Cardiac septum (tissue), 1 donor: Measurements from ENCODE around the gene EHBP1L1. TPM values are rescaled to one million over a fixed set of nuclear protein-coding genes. Genes with fewer than 3 reads are reported as not detected.

Experiments
- DNase-seq: peaks from one replicate; pipeline ENCODE4 v3.0.0-alpha.2; 2020; ENCODE audit warnings: low spot score
- intact Hi-C: fragments of 100-400 bp; cut with DNase I; formaldehyde crosslinking; loops from one replicate; pipeline ENCODE4 v1.14.0; 2022
- microRNA-seq: library from miRNA; unstranded; fragments of <30 nt; microRNA quantifications from one replicate; pipeline ENCODE4 v1.2.0, GENCODE V29; 2020
- total RNA-seq: library from RNA; stranded (reverse); fragmentation: NEBNext Ultra II Directional; extraction: Animal tissue kit (Norgen Biotek cat#: 25700); gene quantifications from one replicate; pipeline ENCODE4 v1.2.1, GENCODE V29; 2021
- donor health status: DM: no; HTN: no; CAD: no.

The EHBP1L1 gene
- total RNA-seq, 1 donor from 2014 or later = 174 TPM

DNA sequence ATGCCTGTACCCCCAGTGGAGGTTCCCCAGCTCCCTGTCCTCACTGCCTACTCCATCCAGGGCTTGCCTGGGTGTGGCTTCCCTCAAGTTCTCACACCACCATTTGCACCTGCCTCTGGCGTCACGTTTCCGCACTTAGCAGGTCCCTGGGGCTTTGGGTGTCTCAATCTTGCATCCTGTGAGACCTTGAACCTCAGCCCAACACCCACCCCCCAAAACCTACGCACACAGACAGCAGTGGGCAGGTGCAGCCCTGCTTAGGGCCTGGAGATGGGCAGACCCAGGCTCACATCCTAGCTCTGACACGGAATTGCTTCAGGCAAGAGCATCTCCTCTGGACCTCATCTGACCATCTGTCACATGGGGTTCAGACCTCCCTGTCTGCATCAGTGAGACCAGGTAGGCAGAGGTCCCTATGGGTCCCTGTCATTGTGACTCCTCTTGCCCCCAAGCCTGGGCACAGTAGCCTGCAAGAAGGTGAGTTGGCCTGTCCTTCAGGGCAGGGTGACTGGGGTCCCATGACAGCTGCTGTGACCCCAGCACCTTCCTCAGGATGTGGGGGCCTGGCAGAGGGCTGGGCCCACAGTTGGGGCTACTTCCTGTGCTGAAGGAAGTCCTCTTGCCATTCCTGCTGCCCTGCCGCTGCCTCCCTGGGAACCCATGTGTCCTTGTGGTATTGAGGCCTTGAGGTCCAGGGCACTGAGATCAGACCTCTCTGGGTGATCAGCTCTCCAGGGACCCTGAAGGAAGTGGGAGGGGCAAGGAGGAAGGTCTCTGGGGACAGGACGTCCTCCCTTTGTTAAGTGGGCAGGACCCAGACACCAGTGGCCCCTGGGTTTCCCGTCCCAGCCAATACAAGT, 64.0 kb downstream of the EHBP1L1 start:
- DNase-seq = no peak
- intact Hi-C loops = no loop called here

DNA sequence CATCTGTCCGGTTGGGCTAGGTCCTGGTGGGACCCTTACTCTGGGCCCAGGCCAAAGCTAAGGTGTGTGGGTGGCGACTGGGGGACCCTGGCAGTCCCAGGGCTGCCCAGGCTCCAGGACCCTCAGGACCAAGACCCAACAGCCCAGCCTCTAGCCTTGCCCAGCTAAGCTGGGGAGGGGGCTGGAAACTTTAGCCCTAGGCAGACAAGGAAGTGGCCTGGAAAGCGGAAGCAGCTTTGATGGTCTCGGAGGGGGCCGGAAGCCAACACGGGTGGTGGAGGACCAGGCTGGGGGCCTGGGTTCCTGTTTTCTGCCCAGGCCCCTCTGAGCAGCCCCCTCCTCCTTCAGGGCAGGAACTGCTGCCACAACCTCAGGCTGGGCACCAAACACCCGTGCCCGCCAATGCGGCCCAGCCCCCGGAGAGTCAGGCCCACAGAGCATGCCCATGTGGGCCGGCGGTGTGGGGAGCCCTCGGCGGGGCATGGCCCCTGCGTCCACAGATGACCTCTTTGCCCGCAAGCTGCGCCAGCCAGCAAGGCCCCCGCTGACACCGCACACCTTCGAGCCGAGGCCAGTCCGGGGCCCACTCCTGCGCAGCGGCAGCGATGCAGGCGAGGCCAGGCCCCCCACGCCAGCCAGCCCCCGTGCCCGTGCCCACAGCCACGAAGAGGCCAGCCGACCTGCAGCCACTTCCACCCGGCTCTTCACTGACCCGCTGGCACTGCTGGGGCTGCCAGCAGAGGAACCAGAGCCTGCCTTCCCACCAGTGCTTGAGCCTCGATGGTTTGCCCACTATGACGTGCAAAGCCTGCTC, 64.8 kb downstream of the EHBP1L1 start:
- DNase-seq = peak; percentile 94
- intact Hi-C loops = no loop called here

DNA sequence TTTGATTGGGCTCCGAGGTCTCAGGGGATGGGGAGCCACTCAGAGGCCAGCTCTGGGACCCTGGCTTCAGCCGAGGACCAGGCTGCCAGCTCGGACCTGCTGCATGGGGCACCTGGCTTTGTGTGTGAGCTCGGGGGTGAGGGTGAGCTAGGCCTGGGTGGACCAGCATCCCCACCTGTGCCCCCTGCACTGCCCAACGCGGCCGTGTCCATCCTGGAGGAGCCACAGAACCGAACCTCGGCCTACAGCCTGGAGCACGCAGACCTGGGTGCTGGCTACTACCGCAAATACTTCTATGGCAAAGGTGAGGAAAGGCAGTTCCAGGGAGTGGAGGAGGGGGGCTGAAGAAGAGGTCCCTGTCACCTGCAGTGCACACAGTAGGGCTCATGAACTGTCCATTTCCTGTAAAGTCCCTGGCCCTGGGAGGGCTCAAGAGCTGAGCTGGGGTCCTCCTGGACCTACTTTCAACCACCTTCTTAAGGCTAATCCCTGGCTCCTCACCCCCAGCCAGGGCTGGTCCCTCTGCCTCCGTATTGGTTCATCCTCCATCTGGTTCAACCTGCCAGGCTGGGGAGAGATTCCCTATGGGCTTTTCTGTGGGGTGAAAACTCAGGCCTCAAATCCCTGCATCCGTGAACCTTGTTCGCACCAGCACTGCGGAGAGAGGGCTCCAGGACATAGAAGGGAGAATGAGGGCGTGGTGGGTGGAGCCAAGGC, 65.6 kb downstream of the EHBP1L1 start:
- DNase-seq = no peak
- intact Hi-C loops = no loop called here

Small RNA genes lying within 50 kb of the gene (microRNA-seq; reads per million reads assigned to microRNA genes)
- not detected for gene MIR4690

Other genes starting within 250 kb of the EHBP1L1 start
- 46.2 TPM for gene DPF2, start 242.2 kb upstream of the EHBP1L1 start, total RNA-seq
- gene TIGD3, start 221.3 kb upstream of the EHBP1L1 start, total RNA-seq = not detected
- 10.5 TPM for gene SLC25A45, start 193.4 kb upstream of the EHBP1L1 start, total RNA-seq
- gene FRMD8, start 189.4 kb upstream of the EHBP1L1 start, total RNA-seq = 14.4 TPM
- gene NEAT1, start 153.3 kb upstream of the EHBP1L1 start, total RNA-seq = 668 TPM
- 9,850 TPM for gene MALAT1, start 77.0 kb upstream of the EHBP1L1 start, total RNA-seq
- gene SCYL1, start 51.0 kb upstream of the EHBP1L1 start, total RNA-seq = 60.2 TPM
- 148 TPM for gene LTBP3, start 17.7 kb upstream of the EHBP1L1 start, total RNA-seq
- gene ZNRD2, start 5.6 kb upstream of the EHBP1L1 start, total RNA-seq = 28.3 TPM
- 47.4 TPM for gene FAM89B, start 3.5 kb upstream of the EHBP1L1 start, total RNA-seq
- 1.5 TPM for gene KCNK7, start 19.7 kb downstream of the EHBP1L1 start, total RNA-seq
- gene MAP3K11, start 38.2 kb downstream of the EHBP1L1 start, total RNA-seq = 42.5 TPM
- 15.9 TPM for gene PCNX3, start 39.7 kb downstream of the EHBP1L1 start, total RNA-seq
- gene SIPA1, start 62.0 kb downstream of the EHBP1L1 start, total RNA-seq = 29.7 TPM
- 45.0 TPM for gene RELA, start 86.9 kb downstream of the EHBP1L1 start, total RNA-seq
- gene KAT5, start 136.2 kb downstream of the EHBP1L1 start, total RNA-seq = 49.2 TPM
- gene RNASEH2C, start 144.7 kb downstream of the EHBP1L1 start, total RNA-seq = 48.8 TPM
- 8.7 TPM for gene AP5B1, start 204.9 kb downstream of the EHBP1L1 start, total RNA-seq
- not detected for gene OVOL1, start 211.0 kb downstream of the EHBP1L1 start, total RNA-seq